T-helper 2 cell (primary cell): ENCODE measurements around the gene ADARB2.
"Not testable (repeated sequence)": the region's sequence is repeated elsewhere in the genome, so short reads cannot be mapped to it uniquely, and the experiment has no call there.

Source experiments
- DNase-seq, 5 experiments: peaks; one replicate each; pipeline versions ENCODE4 v3.0.0 to v3.0.0-alpha.2; 2012 to 2022

Gene ADARB2

DNA sequence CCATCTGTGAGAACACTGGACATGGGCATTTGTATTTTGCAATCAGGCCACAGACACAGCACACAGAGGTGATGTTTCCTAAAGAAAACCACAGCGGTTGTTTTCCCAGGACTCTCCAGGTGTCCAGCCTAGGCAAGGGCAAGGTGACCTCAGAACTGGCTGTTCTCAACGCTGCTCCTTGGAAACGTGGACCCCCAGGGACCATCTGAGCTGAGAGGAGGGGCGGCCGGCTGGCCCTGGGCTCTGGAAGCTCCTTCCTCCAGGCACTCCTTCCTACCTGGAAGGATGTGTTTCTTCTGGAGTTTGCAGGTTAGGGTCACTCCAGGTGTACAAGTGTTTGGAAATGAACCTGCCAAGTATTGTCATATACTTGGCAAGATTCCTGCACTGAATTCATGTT, 103.1 kb downstream of the ADARB2 start:
- DNase-seq: no peak

DNA sequence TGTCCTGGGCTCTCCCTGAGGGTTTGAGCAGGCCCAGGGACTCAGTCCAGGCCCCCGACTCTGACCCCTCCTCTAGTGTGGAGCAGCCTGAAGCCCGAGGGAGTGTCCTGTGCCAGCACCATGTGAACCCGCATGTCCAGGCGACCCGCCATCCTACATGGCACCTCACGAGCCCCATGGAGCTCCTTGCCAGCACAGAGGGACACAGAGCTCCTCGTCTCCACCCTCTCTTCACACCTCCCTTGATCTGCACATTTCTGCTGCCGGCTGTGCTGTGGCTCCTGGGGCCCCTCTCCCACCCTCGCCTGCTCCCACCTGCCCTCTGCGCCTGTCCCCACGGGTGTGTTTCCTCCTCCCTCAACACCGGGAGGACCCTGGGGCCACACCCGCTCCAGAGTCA, 103.5 kb downstream of the ADARB2 start:
- no peak for DNase-seq

DNA sequence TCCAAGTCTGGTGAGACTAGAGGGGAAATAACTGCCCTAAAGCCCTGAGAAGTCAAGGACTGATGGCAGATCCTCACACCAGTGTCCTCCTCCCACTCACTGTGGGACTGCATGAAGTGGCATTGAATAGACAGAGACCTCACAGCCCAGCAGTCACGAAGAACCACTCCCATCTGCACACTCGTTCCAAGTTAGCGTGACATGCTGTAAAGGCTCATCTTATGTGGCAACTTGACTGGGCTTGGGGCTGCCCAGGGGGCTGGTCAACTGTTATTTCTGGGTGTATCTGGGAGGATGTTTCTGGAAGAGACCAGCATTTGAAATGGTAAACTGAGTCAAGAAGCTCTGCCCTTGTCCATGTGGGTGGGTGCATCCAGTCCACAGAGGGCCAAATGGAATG, 104.7 kb downstream of the ADARB2 start:
- DNase-seq: no peak

DNA sequence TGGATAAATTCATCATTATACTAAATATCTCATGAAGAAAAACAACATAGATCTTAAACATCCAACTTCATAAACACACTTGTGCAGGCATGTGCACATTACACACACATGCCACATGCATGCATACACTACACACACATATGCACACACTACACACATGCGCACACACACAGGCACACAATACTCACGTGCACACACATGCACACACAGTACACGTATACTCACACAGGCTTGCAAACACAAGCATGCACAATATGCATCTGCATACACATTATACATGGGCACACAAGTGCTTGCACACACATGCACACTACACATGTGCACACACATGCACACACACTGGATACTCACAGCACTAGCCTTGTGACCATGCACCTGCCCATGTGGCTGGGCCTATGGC, 105.2 kb downstream of the ADARB2 start:
- DNase-seq: no peak

DNA sequence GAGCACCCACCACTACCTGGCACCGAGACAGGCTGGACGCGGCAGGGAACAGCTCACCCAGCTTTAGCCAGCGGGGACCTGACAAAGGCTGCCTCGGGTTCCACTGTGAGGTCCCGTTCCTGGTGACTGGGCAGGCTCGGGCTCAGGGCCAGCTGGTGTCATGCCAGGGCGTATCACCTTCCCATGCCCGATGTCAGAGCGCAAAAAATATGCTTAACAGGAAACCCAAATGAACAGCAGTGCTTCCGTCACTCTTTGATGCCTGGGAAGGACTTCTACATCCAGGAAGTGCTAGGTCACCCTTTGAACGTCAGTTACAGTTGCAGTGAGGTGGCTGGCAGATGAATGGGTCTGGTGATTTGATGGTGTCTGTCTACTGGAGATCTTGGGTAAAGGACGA, 106.0 kb downstream of the ADARB2 start:
- DNase-seq: peak in 2 of 5 experiments; percentile 7 to 48

DNA sequence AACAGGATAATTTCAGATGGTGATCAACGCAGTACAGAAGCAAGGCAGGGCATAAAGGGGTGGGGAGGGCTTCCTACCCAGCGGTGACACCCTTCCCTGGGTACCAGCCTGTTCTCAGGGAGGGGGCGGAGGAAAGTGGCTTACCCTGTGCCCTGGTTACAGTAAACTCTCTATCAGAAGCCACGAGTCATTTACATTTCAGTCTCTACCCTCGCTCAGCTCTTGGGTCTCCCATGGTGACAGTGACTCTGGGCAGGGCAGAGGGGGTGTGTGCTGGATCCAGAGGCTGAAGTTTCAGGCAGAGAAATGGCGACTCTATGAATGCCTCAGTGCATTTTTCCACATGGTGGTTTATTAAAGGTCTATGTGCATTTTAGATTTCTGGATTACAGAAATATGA, 107.0 kb downstream of the ADARB2 start:
- no peak for DNase-seq

DNA sequence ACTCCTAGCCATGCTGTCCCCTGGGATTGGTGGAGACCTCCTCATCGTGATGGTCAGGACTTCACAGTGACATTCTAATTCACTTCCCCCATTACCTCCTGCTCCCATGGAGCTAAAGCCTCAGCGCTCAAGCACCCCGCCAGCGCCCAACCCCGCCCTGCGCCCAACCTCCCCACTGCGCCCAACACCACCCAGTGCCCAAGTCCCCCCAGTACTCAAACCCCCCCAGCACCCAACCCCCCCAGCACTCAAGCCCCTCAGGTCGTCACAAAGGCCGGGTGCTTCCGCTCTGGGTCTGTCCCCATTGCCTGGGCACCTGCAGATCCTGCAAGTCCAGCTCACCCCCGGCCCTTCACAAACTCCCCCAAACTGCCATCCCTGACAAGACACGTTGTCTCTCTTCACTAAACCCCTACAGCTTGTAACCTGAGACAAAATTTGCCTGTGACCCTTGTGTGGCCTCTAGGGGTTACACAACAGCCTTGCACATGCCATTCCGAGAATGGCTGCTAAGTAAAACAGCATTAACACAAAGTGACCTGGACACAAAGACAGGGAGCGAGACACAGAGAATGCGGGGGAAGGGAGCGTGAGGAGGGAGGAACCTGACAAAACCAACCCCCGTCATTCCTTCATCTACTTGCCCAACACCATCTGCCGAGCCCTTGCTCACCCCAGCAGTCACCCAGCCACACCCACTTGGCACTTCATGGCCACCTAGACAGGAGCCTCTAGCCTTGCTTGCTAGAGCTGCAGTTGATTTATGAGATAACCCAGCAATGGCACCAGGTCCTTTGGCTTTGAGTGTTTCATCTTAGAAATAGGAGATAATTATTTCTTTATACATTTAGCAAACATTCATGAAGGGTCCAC, 107.8 kb downstream of the ADARB2 start:
- no peak for DNase-seq

DNA sequence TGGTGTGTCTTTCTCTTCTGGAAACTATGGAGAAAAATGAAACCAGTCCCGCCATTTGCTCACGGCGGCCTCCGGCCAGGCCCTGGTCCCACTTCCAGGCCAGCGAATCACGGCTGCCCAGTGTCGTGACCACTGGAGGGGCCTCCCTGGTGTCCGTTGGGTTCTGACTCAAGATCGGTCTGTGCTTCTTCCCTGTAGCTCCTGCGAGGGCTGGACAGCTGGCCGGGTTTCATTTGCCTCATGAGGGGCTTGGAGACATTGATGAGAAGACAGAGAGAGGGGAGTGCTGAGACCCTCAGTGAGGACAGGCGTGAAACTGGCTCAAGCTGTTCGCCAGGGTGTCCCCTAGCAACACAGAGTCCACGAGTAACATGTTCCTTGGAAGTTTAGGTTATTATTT, 108.6 kb downstream of the ADARB2 start:
- no peak for DNase-seq

DNA sequence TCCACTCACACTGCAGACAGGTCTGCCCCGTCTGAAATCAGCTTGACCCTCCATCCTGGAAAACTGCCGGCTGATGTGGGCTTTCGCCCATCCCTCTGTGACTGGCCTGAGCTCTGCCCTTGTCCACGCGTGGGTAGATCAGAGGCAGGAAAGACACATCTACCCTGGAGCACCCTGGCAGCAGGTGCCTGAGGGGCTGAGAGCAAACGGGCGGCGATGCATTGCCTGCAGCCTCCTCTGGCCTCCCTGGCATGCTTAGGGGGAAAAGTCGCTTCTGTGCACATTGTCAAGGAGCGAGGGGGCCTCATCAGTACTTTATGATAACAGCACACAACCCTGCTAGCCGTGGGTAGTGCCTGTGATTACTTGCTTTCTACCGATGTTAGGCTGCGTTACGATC, 109.4 kb downstream of the ADARB2 start:
- DNase-seq: no peak

DNA sequence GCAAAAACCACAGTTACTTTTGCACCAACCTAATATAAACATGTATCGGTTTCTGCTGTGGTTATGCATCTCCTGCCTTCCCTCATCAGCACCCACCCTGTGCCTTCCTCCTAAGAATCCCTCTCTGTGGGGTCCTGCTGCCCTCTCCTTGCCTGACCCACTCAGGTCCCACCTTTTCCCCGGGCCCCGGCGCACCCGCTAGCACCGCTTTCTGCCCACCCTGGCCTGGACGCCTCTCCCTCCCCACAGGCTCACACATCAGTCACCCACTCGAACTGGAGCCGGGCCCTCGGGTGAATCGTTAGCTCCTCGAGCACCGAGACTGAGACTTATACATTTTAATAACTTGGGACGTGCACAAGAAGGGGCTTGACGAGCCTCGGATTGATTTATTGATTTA, 110.5 kb downstream of the ADARB2 start:
- no peak for DNase-seq

DNA sequence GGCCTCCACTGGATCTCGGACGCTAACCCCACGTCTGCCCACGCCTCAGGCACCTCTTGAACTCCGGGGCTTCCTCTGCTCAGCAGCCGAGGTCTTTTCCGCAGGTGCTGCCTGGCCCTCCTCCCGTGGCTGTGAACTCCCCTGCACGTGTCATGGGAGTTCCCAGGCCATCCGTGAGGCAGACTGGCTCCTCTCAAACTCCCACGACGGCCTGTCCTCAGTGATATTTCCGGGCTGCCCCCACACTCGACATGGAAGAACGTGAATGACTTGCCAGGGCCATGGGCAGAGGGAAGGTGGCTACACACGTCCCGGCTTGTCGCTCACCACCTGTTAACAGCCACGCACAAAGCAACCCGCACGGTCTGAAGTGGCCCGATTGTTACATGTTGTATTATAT, 110.9 kb downstream of the ADARB2 start:
- no peak for DNase-seq

DNA sequence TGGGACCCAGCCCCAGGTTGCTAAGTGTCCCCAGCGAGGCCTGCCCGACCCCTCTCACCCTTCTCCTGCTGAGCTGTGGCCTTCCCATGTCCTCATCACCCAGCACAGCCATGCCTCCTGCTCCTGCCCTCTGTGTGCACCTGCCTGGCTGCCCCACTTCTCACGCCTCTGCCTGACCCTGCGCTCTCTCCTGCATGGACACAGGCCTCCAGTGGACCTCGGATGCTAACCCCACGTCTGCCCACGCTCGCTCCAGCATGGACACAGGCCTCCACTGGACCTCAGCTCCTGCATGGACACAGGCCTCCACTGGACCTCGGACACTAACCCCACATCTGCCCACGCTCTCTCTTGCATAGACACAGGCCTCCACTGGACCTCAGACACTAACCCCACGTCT, 111.6 kb downstream of the ADARB2 start:
- DNase-seq: no peak

DNA sequence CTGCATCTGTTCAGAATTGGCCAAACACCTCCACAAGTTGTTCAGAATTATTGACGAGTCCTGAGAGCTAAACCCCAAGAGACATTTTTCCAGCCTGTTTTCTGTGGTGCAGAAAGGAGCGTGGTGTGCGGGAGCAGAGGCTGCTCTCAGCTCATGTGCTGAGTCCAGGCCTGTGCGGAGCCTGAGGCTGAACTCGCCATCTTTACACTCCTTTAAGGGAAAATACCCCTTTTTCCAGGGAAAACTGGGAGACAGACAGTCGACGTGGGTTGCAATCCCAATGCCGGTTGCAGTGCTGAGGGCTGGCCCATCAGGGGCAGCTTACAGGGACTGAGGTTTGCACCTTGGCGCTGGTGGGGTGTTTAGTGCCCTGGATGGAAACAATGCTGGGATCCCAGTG, 112.2 kb downstream of the ADARB2 start:
- no peak for DNase-seq

DNA sequence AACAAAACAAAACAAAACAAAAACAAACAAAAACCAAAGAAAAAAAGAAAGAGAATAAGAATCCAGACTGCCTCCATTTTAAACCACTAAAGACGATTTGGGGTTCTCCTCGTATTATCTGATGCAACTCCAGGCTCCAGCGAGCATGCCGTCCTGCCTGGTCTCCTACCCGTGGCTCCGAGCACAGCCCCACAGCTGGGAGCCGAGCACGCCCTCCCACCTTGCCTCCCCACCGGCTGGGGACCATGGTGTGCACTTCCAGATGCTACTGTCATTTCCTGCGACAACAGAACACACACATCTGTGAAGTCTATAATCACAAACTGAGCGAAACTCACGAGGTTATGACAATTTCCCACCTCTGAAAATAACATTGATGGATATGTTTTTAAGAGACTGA, 113.1 kb downstream of the ADARB2 start:
- DNase-seq: no peak

DNA sequence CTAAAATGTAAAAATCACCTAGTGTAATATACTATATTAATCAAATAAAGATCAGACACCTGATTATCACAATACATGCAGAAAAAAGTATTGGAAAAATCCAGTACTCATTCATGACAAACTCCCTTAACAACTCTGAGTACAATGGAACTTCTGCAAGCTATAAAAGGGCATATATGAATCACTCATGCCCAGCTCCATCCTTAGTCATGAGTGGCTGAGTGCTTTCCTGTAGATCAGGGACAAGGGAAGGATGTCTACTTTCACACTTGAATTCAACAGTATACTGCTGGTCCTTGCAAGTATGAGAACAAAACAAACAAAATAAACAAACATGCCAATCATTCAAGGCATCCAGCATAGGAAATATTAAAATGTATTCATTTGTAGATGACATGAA, 116.5 kb downstream of the ADARB2 start:
- DNase-seq: no peak

DNA sequence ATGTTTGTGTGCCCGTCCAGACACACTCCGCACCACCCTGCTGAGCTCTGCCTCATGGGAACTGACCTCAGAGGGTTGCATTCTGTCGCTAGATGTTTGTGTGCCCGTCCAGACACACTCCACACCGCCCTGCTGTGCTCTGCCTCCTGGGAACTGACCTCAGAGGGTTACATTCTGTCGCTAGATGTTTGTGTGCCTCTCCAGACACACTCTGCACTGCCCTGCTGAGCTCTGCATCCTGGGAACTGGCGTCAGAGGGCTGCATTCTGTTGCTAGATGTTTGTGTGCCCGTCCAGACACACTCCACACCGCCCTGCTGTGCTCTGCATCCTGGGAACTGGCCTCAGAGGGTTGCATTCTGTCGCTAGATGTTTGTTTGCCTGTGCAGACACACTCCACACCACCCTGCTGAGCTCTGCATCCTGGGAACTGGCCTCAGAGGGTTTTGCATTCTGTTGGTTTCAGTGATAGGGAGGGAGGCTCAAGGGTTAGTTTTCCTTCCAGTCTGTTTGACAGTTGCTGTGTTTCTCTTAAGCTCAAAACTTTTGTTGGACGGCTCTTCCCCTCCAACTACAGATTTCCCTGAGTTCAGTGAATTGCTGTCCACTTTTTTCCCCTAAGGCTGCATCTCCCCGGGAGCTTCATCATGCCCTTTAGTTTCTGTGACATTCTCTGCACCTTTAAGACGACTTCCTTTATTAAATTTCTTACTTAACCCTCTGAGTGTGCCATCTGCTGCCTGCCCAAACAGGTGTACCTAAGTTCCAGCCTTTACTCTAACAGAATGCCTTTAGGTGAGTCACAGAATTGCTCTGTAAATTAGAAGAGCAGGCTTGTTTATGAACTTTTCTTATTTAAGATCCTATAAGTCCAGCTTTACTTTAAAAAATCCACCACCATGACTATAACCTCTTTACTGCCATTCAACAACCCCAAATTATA, 119.7 kb downstream of the ADARB2 start:
- DNase-seq: not testable (repeated sequence)

DNA sequence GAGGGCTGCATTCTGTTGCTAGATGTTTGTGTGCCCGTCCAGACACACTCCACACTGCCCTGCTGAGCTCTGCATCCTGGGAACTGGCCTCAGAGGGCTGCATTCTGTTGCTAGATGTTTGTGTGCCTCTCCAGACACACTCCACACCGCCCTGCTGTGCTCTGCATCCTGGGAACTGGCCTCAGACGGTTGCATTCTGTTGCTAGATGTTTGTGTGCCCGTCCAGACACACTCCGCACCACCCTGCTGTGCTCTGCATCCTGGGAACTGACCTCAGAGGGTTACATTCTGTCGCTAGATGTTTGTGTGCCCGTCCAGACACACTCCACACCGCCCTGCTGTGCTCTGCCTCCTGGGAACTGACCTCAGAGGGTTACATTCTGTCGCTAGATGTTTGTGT, 120.6 kb downstream of the ADARB2 start:
- DNase-seq: not testable (repeated sequence)

DNA sequence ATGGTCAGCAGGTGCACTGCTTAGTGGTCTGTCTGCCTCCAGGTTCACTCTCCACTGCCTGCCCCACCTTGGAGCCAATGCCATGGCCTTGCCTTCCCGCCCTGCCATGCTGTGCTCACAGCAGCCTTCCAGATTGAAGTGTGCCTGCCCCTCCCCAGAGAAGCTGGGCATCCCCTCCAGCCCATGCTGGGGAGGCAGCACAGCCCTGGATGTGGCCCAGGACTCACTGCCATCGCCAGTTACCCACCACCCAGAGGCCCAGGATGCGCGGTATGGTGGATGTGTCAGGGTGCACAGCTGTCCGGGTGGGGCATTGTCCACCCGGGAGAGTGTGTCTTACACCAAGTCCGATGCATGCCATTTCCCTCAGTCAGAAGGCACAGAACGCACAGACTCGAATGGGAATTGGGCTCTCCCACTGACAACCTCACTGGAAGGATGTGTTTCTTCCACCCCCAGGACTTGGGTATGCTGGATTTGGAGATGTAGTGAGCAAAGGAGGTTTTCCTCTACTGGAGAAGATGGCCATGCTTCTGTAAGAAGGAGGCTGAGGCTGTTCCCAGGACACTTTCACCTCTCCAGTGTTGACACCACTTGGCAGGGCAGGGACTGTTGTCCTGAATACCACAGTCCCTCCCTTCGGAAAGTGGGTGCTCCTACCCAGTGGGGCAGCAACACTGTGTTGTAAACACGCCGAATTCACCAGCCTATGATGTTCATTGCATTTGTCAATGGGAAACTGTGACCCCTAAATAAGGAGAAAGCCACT, 122.0 kb downstream of the ADARB2 start:
- no peak for DNase-seq

DNA sequence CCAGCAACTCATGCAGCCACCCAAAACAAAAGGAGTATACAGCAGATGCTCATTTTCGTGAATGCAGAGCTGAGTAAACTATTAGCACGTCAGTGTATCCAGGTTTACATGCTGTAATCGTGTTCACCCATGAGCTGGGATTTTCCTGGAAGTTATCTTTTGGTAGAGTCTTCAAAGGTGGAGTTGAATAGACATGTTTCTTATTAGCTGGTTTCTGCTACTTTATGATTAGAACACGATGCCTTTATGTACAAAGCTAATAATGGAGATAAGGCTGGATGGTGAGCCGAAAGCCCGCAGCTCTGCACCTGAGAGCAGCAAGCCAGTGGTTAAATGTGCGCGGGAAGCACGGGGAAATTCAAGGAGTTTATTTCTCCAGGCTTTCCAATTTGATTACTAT, 123.8 kb downstream of the ADARB2 start:
- DNase-seq: no peak

DNA sequence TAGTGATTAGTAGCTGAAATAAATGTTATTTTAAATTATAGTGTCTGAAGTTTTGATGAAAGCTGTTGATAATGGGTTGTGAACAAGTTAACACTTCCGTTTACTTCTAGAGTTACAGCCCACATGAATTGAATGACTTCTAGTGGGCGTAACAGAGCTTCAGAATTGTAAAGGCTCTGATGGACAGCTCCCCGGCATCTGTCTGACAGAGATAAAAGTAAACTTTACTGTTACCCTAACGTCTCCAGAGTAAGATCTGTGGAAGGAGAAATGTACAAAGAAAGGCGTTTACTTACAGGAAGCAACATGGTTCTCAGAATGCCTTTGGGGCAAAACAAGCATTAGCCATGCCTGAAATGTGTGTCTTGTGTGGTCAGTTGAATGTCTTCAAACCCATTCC, 124.4 kb downstream of the ADARB2 start:
- peak in 1 of 5 experiments; percentile 10 for DNase-seq

DNA sequence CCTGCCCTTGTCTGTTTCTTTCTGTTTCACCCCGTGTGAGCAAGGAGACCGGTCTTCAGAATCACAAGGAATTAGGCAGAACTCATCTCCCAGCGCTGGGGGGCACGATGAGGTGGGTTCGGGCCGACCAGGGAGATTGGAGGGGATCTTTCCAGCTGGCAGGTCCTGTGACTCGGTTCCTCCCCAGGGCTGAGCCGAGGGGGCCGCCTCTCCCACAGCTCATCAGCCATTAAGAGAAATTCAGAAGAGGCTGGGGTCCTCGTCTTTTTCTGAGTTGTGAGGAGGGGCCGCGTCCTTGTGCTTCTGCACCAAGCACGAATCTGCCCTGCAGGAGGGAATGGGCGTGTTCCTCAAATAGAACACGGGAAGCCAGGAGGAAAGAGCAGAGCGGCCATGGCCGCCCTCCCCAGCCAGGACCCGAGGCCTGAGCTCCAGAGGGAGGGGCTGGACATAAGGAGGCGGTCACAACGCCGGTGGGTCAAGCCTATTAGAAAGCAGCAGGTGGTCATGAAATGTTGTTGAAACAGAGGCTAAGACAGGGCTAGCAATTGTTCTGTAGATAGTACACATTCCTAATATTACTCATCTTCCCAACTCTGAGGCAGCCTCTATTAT, 125.3 kb downstream of the ADARB2 start:
- DNase-seq: no peak

DNA sequence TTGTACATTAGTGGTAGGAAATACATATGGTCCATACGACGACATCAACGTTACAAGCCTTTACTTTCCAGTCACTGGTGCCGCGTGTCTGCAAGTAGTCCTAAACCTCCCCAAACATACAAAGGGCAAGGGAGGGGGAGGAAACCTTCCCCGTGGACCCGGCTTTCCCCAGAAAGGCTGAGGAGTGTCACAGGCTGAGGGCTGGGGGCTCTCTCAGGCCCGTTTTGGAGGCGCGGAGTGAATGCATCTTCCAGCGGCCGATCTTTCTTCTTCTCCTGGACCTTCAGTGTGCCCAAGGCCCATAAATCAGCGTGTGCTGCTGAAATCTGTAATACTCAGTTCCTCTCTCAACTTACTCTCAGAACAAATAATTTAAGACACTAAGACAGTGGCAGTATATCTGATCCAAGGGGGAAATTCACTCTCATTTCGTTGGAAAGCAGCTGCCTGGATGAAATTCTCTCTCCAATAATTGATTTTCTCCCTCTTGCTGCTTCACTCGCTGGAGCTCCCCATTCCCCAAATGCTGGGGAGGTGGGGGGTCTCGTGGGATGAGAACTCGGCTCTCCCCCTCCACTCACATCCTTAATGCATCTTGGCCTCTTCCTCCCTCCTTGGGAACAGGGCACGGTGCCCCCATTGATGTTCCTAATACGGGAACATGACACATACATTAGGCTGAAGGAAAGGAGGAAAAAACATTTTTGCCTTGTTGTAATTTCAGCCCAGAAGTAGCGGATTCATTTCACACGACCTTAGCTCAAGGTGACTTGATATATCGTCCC, 126.1 kb downstream of the ADARB2 start:
- DNase-seq: no peak
